HG03469 (cell line): ENCODE data around the gene THAP6.
"Not testable (repeated sequence)": the region's sequence is repeated elsewhere in the genome, so short reads cannot be mapped to it uniquely, and the experiment has no call there.

ENCODE experiments used
- ATAC-seq: cut with Tn5 transposase; IDR thresholded peaks from one replicate; pipeline ENCODE4 v1.9.1; 2021; ENCODE audit warnings: mild to moderate bottlenecking, moderate library complexity, moderate number of reproducible peaks; ENCODE audit not compliant: unreplicated experiment

Gene THAP6, protein sequence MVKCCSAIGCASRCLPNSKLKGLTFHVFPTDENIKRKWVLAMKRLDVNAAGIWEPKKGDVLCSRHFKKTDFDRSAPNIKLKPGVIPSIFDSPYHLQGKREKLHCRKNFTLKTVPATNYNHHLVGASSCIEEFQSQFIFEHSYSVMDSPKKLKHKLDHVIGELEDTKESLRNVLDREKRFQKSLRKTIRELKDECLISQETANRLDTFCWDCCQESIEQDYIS

DNA sequence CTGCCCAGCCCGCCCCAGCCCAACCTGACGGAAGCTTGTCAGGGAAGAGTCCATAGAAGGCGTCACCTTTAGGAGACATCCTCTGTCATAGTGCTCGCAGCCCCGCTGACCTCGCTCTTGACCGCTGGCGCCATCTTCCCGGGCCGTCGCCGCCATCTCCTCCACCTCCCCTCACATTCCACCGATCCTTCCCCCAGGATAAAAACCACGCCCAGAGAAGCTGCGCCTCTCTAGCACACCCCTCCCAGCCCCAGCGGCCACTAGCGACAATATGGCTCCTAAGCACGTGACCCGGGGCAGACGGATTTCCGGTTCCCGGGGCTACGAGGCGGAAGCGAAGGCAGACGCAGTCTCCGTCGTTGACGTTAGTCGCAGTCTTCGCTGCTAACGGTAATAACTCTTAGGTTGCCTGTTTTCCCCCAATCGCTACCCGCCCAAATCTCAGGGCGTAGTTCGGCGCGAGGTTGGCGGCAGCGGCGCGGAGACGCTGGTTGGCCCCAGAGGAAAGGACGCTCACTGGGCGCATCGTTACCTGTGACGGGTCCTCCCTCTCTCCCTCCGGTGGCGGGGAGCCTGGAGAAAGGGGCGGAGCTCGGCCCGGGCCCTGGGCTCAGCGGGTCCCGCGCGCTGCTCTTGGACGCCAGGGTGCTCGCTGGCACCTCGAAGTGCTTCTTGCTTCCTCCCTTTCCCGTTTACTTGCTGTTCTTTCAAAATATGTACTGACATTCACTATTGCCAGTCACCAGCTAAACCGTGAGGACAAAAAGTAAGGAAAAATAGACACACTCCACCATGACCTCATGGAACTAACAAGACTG is at the start of gene THAP6, which contains the start of gene RCHY1:
TSS of gene THAP6 (plus strand) at position 343 of the 818 bp plus-strand sequence. CDS start 980 bp downstream, outside the sequence.
TSS of gene RCHY1 (minus strand) at position 273 of the 818 bp plus-strand sequence. CDS start at position 156, 117 bp downstream.
- ATAC-seq, result peak; percentile 90

DNA sequence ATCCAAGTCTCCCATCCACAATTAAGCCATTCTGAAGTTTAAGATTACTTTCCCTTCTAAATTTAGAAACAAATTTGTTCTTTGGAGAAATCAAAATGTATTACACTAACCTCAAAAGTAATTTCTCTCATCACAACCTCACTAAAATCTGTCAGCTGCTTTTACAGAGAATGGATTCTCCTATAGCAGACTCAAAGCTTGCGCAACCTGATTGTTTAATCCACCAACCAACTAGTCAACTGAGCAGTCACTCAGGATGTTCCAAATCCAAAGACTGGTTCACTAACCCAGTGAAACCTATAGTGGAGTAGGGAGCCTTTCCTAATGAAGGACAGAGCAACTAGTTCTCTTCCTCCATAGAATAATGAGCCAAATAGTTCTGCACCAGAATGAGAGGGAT is 44.4 kb upstream of the THAP6 start:
- ATAC-seq, result no peak

DNA sequence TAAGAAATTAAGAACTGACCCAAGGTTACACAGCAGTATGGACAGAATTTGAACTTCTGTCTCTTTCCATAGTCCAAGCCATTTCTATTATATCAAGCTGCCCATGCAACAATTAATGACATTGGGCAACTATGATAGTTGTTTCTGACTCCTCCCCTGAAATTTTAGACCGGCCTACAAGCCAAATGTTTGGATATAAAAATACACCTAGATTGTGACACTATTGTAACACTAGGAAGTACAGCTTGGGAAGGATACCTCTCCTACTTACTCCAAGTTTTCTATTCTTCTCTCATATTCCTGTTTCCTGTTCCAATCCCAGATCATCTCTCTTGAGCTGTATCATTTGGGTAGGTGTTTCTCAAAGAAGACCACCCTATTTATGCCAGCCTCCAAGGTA is 43.5 kb upstream of the THAP6 start:
- ATAC-seq, result no peak

DNA sequence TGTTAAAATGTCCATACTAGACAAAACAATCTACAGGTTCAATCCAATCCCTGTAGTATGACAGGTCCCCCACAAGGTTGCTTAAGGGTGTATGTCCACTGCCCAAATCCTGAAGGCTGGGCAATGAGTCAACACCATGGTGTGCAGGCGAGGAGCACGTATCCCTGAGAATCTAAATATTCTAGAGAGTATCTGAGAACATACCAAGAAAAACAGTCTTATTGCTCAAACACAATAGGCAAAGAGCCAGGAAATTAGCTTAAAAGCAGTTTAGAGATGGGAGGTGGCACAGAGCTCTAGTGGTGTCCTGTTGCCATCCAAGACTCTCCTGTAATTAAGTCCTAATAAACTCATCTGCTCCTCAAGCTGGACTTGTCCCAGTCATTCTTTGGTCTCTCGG is 37.1 kb upstream of the THAP6 start:
- no peak for ATAC-seq

DNA sequence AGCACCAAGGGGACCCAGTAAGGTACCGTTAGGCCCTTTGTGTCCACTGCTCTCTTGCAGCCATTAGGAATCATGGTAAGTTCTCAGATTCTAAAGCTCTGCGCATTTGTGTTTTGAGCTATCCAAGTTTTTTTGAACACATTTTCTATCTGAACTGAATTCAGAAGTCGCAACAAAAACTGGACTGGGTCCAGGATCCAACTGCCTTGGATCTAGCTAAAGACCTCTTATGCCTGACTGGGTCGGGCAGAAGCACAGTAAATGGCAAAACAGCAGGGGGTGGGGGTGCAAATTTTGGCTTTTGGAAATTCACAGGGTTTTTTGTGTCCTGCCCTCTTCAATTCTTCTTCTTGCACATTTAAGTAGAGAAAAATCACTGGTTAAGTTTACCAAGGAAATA is 30.1 kb upstream of the THAP6 start:
- ATAC-seq, result no peak

DNA sequence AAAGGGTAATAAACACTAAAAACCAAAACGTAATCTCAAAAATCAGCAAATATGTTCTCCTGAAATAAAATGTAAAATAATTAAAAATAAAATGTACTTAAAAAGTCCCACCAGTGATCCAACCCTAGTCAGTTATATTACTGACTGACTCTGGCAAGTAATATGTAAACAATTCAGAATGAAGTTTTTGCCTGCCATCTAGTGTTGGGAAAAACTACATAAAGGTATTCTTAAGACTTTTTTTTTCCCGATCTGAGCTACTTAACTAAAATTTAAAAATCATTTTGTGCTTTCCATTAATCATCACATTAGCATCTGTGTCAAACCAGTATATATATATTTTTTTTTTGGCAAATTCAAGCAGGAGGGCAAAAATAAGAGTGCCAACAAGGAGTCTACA is 24.1 kb upstream of the THAP6 start:
- no peak for ATAC-seq

DNA sequence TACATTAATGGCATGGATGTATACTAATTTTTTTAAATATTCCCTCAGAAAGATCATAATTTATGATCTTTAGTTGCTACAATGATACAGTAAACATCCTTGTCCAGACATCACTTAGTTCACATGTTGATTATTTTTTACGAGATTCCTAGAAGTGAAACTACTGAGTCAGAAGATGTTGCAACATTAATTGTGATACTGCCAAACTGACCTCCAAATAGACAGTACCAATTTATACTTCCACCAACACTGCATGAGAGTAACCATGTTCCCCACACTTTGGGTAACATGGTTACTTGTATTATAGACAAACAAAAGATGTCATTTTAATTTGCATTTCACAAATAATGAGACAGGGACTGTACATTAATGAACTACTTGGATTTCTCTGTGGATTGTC is 19.7 kb upstream of the THAP6 start:
- no peak for ATAC-seq

DNA sequence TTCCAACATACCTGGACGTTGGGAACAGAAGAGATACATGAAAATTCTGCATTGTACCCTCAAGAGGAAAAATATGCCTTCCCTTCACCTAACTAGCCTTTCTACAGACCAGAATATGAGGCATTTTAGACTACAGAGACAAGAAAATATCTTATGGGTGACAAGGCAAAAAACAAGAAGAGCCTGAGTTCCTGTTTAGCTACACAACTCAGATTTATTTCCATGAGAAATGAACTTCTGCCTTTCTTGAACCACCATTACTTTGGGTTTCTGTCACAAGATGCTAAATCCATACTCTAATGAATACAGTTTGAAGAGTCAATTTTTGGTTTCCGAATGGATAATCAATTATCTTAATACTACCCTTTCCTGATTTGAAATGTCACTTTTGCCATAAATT is 18.8 kb upstream of the THAP6 start:
- no peak for ATAC-seq

DNA sequence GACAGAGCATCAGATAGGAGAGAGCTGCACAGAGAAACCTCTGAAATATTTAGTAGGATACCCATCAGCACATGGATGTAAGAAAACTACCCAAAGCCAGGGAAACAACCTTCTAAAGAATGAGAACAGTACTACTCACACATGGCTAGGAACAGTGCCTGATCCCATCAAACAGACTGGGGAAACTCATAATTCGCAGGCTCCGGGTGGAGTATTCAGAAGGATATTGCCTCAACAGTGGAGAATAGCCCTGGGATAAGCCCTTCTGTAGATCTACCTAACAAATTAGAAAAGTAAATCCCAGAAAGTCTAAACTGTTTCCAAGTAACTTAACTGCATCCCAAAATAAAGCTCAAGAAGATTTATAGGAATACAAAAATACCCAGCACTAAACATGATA is 17.9 kb upstream of the THAP6 start:
- ATAC-seq, result no peak

DNA sequence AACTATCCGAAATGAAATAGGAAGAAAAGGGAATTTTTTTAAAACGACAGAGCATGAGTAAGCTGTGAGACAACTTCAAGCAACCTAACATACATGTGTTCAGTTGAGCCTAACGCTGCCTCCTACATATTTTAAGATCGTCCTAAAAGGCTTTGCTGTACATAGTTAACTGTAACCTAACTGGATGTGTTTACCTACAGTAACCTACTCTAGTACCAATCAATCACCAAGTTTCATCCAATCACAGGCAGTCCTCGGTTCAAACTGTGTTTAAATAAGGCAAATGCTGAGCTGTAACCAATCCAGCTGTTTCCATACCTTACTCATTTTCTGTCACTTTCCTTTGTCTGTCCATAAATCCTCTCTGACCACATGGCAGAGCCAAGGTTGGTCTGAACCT is 17.1 kb upstream of the THAP6 start:
- ATAC-seq, result no peak

DNA sequence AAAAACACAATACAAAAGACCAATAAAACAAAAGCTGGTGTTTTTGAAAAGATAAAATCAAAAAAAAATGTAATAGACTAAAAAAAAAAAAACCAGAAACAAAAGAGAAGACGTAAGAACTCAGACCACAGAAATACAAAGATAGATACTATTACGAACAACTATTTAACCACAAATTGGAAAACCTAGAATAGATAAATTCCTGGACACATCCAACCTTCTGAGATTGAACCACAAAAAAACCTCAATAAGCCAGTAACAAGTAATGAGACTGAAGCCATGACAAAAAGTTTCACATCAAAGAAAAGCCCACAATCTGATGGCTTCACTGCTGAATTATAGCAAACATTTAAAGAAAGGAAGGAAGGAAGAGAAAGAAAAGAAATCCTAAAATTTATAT is 16.2 kb upstream of the THAP6 start:
- no peak for ATAC-seq

DNA sequence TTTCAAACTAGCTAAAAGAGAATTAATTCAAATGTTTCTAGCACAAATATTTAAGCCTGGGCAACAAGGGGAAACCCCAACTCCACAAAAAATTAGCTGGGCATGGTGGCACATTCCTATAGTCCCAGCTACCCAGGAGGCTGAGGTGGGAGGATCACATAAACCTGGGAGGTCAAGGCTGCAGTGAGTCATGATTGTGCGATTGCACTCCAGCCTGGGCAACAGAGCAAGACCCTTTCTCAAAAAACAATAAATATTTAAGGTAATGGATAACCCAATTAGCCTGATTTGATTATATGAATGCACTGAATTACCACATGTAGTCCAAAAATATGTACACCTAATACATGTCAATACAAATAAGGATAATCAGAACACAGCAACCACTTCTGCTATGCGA is 14.4 kb upstream of the THAP6 start:
- no peak for ATAC-seq

DNA sequence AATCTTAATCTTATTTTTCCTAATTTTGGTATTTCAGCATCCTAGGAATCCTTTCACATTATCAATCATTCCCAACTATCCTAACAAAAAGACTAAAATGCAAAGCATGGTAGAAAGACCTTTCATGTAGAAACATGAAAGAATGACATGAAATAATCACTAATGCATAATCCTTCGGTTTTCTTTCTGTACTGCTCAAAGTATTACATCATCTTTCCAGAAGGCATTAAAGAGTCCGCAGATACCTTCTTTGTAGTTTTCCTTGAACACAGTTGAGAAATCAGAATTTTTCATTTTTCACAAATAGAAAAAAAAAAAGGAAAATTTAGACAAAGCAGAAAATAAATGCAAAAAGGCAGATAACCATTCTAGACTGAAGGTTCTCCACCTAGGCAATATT is 11.6 kb upstream of the THAP6 start:
- no peak for ATAC-seq

DNA sequence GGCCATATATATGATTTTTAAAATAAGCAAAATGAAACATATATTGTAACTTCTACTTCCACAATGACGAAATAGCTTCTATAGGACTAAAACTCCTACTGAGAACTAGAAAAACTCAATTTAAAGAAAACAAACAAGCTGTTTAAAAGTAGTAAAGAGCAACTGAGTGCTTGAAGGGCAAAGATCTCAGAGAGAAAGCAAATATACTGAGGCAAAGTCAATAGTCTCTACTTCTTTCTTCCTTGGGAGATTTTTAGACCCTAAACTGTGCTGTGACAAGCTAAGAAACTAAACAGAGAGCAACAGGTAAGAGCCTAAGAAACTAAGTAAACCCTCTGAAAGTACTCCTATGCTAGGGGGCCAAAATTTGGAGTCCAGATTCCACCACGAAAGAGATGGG is 8.6 kb upstream of the THAP6 start:
- no peak for ATAC-seq

DNA sequence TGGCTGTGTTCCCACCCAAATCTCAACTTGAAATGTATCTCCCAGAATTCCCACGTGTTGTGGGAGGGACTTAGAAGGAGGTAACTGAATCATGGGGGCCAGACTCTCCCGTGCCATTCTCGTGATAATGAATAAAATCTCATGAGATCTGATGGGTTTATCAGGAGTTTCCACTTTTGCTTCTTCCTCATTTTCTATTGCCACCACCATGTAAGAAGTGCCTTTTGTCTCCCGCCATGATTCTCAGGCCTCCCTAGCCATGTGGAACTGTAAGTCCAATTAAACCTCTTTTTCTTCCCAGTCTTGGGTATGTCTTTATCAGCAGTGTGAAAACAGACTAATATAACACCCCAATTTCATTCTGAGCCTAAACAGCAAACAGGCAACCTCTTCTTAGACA is 4.7 kb upstream of the THAP6 start:
- not testable (repeated sequence) for ATAC-seq

DNA sequence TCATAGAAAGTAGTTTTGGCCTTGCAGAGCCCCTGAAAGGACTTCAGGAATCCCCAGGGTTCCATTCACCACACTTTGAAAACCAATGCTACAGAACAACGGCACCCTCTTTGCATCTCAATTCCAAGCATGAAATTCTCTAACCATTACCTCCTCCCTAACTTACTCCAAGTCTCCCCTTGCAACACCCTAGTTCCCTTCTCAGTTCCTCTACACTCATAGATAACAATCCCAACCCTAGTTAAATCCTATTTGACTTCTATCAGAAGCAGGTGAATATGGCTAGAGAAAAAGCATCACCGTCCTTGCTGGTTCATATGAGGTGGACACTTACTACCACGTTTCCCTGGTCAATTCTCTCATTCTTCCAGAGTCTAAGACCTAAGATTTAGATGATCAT is 2.4 kb upstream of the THAP6 start:
- no peak for ATAC-seq

DNA sequence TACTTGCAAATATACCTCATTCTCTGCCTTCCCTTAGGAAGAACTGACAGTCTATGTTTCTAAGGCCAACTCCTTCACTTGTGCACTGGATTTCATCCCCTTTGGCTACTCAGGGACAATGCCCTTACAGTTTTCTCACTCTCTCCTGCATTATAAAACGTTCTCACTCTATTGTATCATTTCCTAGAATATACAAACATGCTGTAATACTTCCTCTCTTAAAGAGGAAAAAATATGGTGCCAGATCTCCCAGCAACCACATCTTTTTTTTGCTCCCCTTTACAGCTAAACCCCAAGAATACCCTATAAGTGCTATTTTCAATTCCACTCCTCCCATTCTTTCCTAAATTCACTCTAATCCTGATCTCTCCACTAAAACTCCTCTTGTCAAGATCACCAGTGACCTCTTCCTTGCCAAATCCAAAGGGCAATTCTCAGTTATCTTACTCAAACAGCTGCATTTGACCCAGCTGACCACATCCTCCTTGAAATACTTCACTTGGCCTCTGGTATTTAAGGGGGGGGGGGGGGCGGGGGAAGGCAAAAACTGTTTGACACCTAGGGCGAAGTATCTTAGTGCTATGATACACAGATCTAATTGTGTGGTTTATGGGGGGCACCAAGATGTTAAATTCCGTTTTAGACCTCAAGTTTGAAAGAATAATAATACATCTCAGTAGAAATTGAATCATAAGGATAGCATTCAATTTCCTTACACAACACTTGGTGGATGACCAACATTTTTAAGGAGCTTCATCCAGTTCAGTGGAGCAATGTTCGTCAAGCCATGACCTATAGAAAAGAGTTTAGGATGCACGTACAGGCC is 1.7 kb upstream of the THAP6 start:
- no peak for ATAC-seq

DNA sequence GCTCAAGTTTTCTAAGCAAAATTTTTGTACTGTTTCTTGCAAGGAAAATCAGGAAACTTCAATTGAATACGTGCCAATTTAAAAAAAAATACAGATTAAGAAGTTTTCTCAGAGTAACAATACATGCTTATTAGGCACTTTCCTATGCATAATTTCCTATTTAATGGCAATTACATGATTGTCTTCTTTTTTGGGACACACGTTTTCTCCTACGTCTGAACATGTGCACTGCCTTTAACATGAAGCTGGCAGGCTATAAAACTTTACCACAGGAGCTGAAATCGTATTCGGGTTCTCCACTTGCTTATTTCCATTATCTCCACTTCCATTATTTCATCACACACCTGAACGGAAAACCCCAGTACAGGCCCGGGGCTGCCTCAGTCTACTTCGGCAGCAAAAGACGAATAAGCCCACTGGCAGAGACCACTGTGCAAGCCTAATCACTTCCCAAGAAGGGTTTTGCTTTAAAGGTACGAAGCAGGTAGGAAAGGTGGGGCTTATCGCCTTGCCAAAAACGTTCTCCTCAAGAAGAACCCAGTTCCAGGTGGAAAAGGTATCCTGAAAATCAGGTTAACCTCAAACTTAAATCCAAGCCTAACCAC is 645 bp upstream of the THAP6 start:
- no peak for ATAC-seq

DNA sequence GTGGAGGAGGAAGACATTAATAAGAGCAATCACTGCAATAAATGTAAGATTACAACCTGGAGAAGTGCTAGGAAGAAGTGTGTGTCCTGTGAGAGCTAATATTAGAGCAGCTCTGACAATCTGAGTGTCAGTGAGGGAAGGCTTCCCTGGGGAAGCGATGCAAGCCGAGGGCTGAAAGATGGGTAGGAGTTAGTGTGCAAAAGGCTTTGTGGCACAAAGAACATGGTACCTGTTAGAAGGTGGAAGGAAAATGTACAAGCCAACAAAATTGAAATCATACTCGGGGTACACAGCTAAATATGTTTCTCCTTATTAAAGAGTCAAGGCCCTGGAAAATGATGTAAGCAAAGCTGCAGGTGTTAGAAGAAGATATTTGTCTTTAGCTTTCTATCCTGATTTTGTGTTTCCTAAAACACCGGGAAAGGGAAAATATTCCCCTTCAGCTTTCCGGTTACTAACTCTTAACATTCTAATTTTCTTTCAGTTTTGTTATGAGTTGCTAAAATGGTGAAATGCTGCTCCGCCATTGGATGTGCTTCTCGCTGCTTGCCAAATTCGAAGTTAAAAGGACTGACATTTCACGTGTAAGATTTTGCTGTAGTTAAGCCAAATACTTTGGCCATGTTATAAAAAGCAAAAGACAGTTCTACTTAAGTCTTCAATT is 808 bp downstream of the THAP6 start:
- no peak for ATAC-seq

DNA sequence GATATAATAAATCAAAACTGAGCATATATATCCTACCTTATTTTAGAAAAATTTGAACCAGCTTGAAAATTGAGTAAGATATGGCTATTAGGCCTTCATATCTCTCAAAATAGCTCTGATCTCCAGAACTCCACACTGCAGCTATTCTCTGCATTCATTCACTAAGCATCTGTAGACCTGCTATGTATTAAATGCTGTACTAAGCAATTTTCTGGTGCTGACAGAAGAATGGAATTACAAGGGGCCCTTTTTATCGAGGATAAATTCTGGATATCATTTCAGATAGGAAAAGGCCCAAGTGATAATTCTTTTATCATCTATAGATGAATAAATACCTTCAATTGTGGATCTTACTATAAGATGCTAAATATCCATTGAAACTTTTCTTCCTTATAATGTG is 1.9 kb downstream of the THAP6 start:
- no peak for ATAC-seq

DNA sequence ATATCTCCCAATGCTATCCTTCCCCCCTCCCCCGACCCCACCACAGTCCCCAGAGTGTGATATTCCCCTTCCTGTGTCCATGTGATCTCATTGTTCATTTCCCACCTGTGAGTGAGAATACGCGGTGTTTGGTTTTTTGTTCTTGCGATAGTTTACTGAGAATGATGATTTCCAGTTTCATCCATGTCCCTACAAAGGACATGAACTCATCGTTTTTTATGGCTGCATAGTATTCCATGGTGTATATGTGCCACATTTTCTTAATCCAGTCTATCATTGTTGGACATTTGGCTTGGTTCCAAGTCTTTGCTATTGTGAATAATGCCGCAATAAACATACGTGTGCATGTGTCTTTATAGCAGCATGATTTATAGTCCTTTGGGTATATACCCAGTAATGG is 5.2 kb downstream of the THAP6 start:
- ATAC-seq, result not testable (repeated sequence)
